Ovary (tissue), 9 donors: ENCODE data around the gene PIEZO1. TPM values are rescaled to one million over a fixed set of nuclear protein-coding genes. Genes with fewer than 3 reads are reported as not detected.

ENCODE experiments used
- DNase-seq, 5 donors: peaks; one replicate each; pipeline ENCODE4 v3.0.0-alpha.2; 2019 to 2020
- H3K27ac ChIP-seq, 2 donors: fragments of 200-600 bp; one replicate each; pipeline versions ENCODE4 v1.5.1 to v1.8.0; 2019 to 2022
- H3K27me3 ChIP-seq: fragments of 200-600 bp; one replicate; pipeline ENCODE4 v1.8.0; 2022
- H3K36me3 ChIP-seq: fragments of 200-600 bp; sonication (generic); one replicate; pipeline ENCODE4 v1.5.1; 2019
- H3K4me1 ChIP-seq: one replicate; pipeline ENCODE4 v1.8.1; 2013; ENCODE audit warnings: mild to moderate bottlenecking, moderate library complexity; ENCODE audit not compliant: insufficient read depth
- H3K4me3 ChIP-seq: fragments of 200-600 bp; sonication (generic); one replicate; pipeline ENCODE4 v1.5.1; 2017
- H3K9me3 ChIP-seq, 2 donors: fragments of 200-600 bp in 1 of 2; sonication (generic) in 1 of 2; one replicate each; pipeline versions ENCODE4 v1.5.1 to v1.8.1; 2013 to 2019; ENCODE audit warnings: mild to moderate bottlenecking in 1 of 2, moderate library complexity in 1 of 2
- CTCF ChIP-seq, 3 donors: fragments of 450-650 bp in 2 of 3; fragments of 200-600 bp in 1 of 3; IDR thresholded peaks; one replicate each; pipeline versions ENCODE4 v1.5.1 to v1.8.0; 2016 to 2022; ENCODE audit warnings: antibody characterized with exemption in 3 of 3, mild to moderate bottlenecking in 1 of 3
- EP300 ChIP-seq: sonication (generic); formaldehyde crosslinking; IDR thresholded peaks from one replicate; pipeline ENCODE4 v1.6.1; 2017; ENCODE audit warnings: antibody characterized with exemption
- POLR2A ChIP-seq: fragments of 450-650 bp; IDR thresholded peaks from one replicate; pipeline ENCODE4 v1.6.1; 2017; ENCODE audit warnings: antibody characterized with exemption, mild to moderate bottlenecking, moderate library complexity
- WGBS, 3 donors: extraction: QIAGEN DNeasy Blood & Tissue Kit in 1 of 3; methylation state at CpG; one replicate each; pipeline versions ENCODE4 v1.1.5 to v1.1.7; 2013 to 2017; 5-methylcytosine and 5-hydroxymethylcytosine counted together
- intact Hi-C, 4 donors: fragments of 100-400 bp; cut with DNase I; formaldehyde crosslinking; loops; one replicate each; pipeline versions ENCODE4 v1.11.0 to v1.15.1; 2022 to 2023
- polyA plus RNA-seq, 2 donors: library from polyadenylated mRNA; stranded (reverse); fragments of 200-250 nt in 1 of 2; fragments of 350-450 nt in 1 of 2; fragmentation: Illumina TruSeq in 1 of 2; extraction: RNeasy Lipid Tissue Mini Kit (QIAGEN cat#74804) in 1 of 2; gene quantifications; one replicate each; pipeline ENCODE4 v1.2.3, GENCODE V29; 2013 to 2014
- total RNA-seq, 7 donors: library from RNA; depleted of rRNA in 2 of 7; stranded (reverse); fragments of >200 nt in 2 of 7; fragmentation: NEBNext Ultra II Directional in 3 of 7; extraction: Animal tissue kit (Norgen Biotek cat#: 25700) in 3 of 7; gene quantifications; one replicate each; pipeline versions ENCODE4 v1.1.0 to v1.2.4, GENCODE V29; 2016 to 2023
- donor health status: DM: no; HTN: no; CAD: no; lungs with moderate emphysema.
- donor health status: DM: no; HTN: no; CAD: no.
- donor health status: Bipolar disorder and iron deficiency.
- donor health status: DM: yes; HTN: yes; CAD: no.
- donor health status: DM: no; HTN: no; CAD: no.
- donor health status: DM: yes; HTN: yes; CAD: no.

Gene PIEZO1
- total and polyA plus RNA-seq, 9 donors, result 13.0 to 93.5 (median 49.1) TPM

DNA sequence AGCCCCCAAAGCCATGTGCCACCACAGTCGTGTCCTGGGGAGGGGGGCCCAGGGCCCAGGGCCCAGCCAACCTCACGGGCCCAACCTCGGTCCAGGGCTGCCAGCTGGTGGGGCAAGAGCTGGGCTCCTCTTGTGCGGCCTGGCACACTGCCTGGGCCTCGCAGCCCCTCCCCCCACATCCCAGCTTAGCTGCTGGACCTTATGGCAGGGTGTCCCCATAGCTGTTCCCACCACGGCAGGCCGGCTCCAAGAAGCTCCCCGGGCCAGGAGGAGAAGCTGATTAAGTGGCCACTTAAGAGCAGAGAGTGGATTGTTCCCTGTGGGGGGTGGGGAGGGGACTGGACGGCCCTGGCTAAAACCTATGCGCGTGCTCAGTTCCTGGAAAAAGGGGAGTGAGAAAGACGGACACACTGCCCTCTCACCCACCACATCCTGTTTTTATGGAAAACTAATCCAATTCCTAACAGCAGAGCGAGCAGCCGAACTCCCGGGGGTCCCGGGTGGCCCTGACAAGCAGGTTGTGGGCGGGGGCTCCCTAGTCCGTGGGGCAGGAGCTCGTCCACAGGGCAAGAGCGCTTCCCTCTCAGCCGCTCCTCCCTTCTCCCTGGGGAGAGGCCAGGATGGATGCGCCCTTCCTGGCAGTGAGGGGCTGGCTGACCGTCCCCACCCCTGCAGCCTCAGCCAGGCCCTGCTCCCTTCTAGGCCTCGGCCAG is 16.8 kb downstream of the PIEZO1 start:
- DNase-seq, result peak; percentile 34 to 77 (median 70)
- Histone ChIP-seq H3K4me1 (peaks cover 42% of the 10 kb centered on the region), H3K9me3 (no peaks in the 10 kb centered on the region), H3K27me3 (no peaks in the 10 kb centered on the region), H3K4me3 (peak overlapping the region; percentile 14), H3K36me3 (no peaks in the 10 kb centered on the region), H3K27ac (no peak overlapping the region)
- intact Hi-C loops, result no loop called here
- WGBS, 3 donors, result 4 to 11% (median 8%) methylated on average over 19 to 24 of the region's 24 CpGs
- no peak for TF ChIP-seq EP300
- no peak for TF ChIP-seq CTCF (IDR thresholded peaks at IDR 0.05)
- TF ChIP-seq POLR2A, result no peak

DNA sequence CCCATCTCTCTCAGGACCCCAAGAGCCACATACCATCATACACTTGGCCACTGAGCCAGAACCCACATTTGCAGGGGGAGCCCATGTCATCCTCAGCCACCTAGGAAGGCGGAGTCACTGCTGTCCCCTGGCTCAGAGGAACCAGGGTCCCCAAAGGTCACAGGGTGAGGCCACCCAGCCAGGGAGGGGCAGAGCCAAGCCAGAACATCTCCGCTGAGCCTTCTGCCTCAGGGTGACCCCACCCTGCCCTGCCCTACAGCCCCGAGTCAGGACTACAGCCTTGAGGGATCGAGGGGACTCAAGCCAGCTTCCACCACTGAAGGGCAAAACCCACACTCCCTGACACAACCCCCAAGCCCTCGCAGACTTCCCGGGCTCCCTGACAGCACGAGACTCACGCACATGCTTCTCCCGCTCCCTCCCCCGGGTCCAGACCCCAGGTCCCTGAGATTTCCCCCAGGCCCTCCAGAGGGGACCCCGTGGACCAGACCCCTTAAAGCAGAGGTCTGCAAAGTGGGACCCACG is 17.4 kb downstream of the PIEZO1 start:
- TF ChIP-seq CTCF (IDR thresholded peaks at IDR 0.05) (no peak), EP300 (no peak), POLR2A (no peak)
- H3K9me3 ChIP-seq, result no peaks in the 10 kb centered on the region
- H3K36me3 ChIP-seq, result no peaks in the 10 kb centered on the region
- H3K4me3 ChIP-seq, result no peak overlapping the region
- intact Hi-C loops, result no loop called here
- 55 to 67% (median 62%) methylated on average over 12 of the region's 12 CpGs for WGBS, 3 donors
- peaks cover 37% of the 10 kb centered on the region for H3K4me1 ChIP-seq
- no peak overlapping the region for H3K27ac ChIP-seq
- H3K27me3 ChIP-seq, result no peaks in the 10 kb centered on the region
- no peak for DNase-seq

- no peak overlapping the region for H3K4me3 ChIP-seq
- H3K27ac ChIP-seq, result no peak overlapping the region
- TF ChIP-seq POLR2A (no peak), EP300 (no peak), CTCF (IDR thresholded peaks at IDR 0.05) (no peak)
- no peak for DNase-seq
- no peaks in the 10 kb centered on the region for H3K36me3 ChIP-seq
- no peaks in the 10 kb centered on the region for H3K9me3 ChIP-seq
- no peaks in the 10 kb centered on the region for H3K27me3 ChIP-seq
- peaks cover 31% of the 10 kb centered on the region for H3K4me1 ChIP-seq
- WGBS, 3 donors, result 84 to 89% (median 89%) methylated on average over 11 of the region's 11 CpGs
- intact Hi-C loops, result no loop called here
Measured at GRCh38 chr16:88766975-88767374, 18.0 kb downstream of the PIEZO1 start.

DNA sequence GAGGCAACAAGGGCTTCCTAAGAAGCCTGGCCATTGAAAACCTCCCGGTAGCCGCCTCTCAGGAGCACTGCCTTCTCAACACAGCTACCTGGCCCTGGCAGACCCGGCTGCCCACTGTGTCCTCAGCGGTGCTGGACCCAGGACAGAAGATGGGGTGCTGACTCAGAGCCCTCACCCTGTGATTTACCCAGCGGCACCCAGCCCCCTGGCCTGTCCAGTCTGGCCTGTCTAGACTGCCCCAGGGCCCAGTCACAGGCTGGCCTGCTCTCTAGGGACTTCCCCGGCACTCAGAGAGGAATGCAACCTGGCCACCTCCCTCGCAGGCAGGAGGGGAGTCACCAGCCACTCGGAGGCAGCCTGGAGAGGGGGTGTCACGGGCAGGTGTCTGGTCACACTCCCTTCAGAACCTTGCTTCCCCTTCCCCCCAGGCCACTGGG is 20.1 kb downstream of the PIEZO1 start:
- intact Hi-C loops, result no loop called here
- H3K27me3 ChIP-seq, result no peaks in the 10 kb centered on the region
- no peaks in the 10 kb centered on the region for H3K9me3 ChIP-seq
- no peak for DNase-seq
- H3K36me3 ChIP-seq, result no peaks in the 10 kb centered on the region
- H3K27ac ChIP-seq, result no peak overlapping the region
- TF ChIP-seq EP300 (no peak), POLR2A (no peak), CTCF (IDR thresholded peaks at IDR 0.05) (no peak)
- peaks cover 24% of the 10 kb centered on the region for H3K4me1 ChIP-seq
- WGBS, 3 donors, result 86 to 90% (median 88%) methylated on average over 8 to 9 of the region's 9 CpGs
- no peak overlapping the region for H3K4me3 ChIP-seq
